Caco-2 (cell line): ENCODE data around the gene TALDO1. TPM values are rescaled to one million over a fixed set of nuclear protein-coding genes. Genes with fewer than 3 reads are reported as not detected.

Experiments
- Bru-seq: library from RNA; stranded (reverse); fragments of 400-500 nt; gene quantifications from one replicate; lab custom pipeline; 2021; lab: Mats Ljungman, UMichigan
- BruChase-seq, 2 experiments: library from RNA; stranded (reverse); fragments of 400-500 nt; gene quantifications; one replicate each; lab custom pipeline; 2021; lab: Mats Ljungman, UMichigan
- BruUV-seq: library from RNA; stranded (reverse); fragments of 400-500 nt; replicated peaks from 2 replicates; lab custom pipeline; 2021; lab: Mats Ljungman, UMichigan
- CTCF ChIA-PET: fragments of 300-600 bp; sonication (Branson Sonifier 250); formaldehyde crosslinking; loops from one replicate; lab custom pipeline; 2022; ENCODE audit warnings: antibody characterized with exemption; lab: Charles Lee
- POLR2A ChIA-PET: fragments of 300-600 bp; sonication (Branson Sonifier 250); formaldehyde crosslinking; loops from one replicate; lab custom pipeline; 2022; ENCODE audit warnings: antibody characterized with exemption; lab: Charles Lee
- DNase-seq, 2 experiments: peaks; one replicate each; pipeline versions ENCODE4 v3.0.0 to v3.0.0-alpha.2; 2020 to 2022
- H3K27me3 ChIP-seq: replicated peaks from 2 replicates; pipeline ENCODE4 v1.6.0; 2011; ENCODE audit warnings: low read length; ENCODE audit not compliant: control insufficient read depth, insufficient read depth
- H3K36me3 ChIP-seq: 2 replicates; pipeline ENCODE4 v1.5.1; 2011; ENCODE audit warnings: low read length; ENCODE audit not compliant: control insufficient read depth, insufficient read depth
- H3K4me1 ChIP-seq: fragments of 250-450 bp; sonication (Bioruptor Pico); 2 replicates; pipeline ENCODE4 v1.5.1; 2020; ENCODE audit warnings: mild to moderate bottlenecking
- H3K4me3 ChIP-seq: 2 replicates; pipeline ENCODE4 v1.5.1; 2011; ENCODE audit warnings: low read depth, mild to moderate bottlenecking, control low read depth, low read length
- H3K9me3 ChIP-seq: fragments of 250-450 bp; sonication (Bioruptor Pico); 2 replicates; pipeline ENCODE4 v1.5.1; 2020; ENCODE audit warnings: mild to moderate bottlenecking, moderate library complexity
- H3K27ac Mint-ChIP-seq: one replicate; pipeline ENCODE4 v1.8.0; 2022; ENCODE audit warnings: mixed read lengths; ENCODE audit not compliant: unreplicated experiment
- H3K27me3 Mint-ChIP-seq: one replicate; pipeline ENCODE4 v1.8.0; 2022; ENCODE audit warnings: mixed read lengths; ENCODE audit not compliant: insufficient read depth, unreplicated experiment
- H3K36me3 Mint-ChIP-seq: one replicate; pipeline ENCODE4 v1.8.0; 2022; ENCODE audit warnings: mild to moderate bottlenecking, mixed read lengths; ENCODE audit not compliant: insufficient read depth, unreplicated experiment
- H3K4me1 Mint-ChIP-seq: one replicate; pipeline ENCODE4 v1.8.0; 2022; ENCODE audit warnings: low read depth, mixed read lengths; ENCODE audit not compliant: unreplicated experiment
- H3K4me3 Mint-ChIP-seq: one replicate; pipeline ENCODE4 v1.8.0; 2022; ENCODE audit warnings: mild to moderate bottlenecking, moderate library complexity, mixed read lengths; ENCODE audit not compliant: unreplicated experiment
- H3K9me3 Mint-ChIP-seq: one replicate; pipeline ENCODE4 v1.8.0; 2022; ENCODE audit warnings: mixed read lengths; ENCODE audit not compliant: unreplicated experiment
- intact Hi-C: fragments of 100-400 bp; cut with micrococcal nuclease; formaldehyde crosslinking; loops from one replicate; pipeline ENCODE4 v1.10.0; 2022; ENCODE audit not compliant: unreplicated experiment
- long read RNA-seq: library from polyadenylated mRNA; stranded (forward); transcript quantifications from one replicate; pipeline ENCODE4 v2.0.0, GENCODE V29; 2022
- total RNA-seq: library from RNA; stranded (reverse); gene quantifications from 2 replicates; pipeline ENCODE4 v1.2.3, GENCODE V29; 2022
- TF ChIP-seq, protein P1 (sequence below), 2 experiments: fragments of 200-600 bp in 1 of 2; IDR thresholded peaks; 1 replicate in 1 of 2; 2 replicates in 1 of 2; pipeline versions ENCODE4 v1.5.1 to v1.8.0; 2011 to 2022; ENCODE audit warnings: antibody characterized with exemption in 1 of 2, control low read depth in 1 of 2, inconsistent platforms in 1 of 2, low read depth in 1 of 2, low read length in 1 of 2, mild to moderate bottlenecking in 1 of 2, moderate library complexity in 1 of 2; ENCODE audit not compliant: insufficient read depth in 1 of 2, severe bottlenecking in 1 of 2, unreplicated experiment in 1 of 2

The TALDO1 gene
- total RNA-seq (293 and 300 TPM in 2 replicates), Bru-seq, nascent RNA (percentile 71 among the genes with signal in this experiment), BruChase-seq, experiment 1, labeled RNA remaining after a 2-hour chase (percentile 72 among the genes with signal in this experiment), BruChase-seq, experiment 2, labeled RNA remaining after a 6-hour chase (percentile 81 among the genes with signal in this experiment)
- long read RNA-seq, transcript TALDO1-201 (8 exons, 1,346 nt), result major isoform, 306 of 341 reads
- long read RNA-seq, partial matches to known transcripts, result 15 of 341 reads
- long read RNA-seq, other reads (novel, unspliced or antisense), result 18 of 341 reads

GRCh38 chr11:747158-748006, at the start of gene TALDO1:
Gene TALDO1 (plus strand): TSS chr11:747464. CDS start chr11:747482, 18 bp downstream.
- no peaks in the 10 kb centered on the region for H3K27me3 ChIP-seq
- H3K4me3 Mint-ChIP-seq, result peak within 1 kb of the TSS; percentile 93
- no peaks in the 10 kb centered on the region for H3K9me3 ChIP-seq
- POLR2A ChIA-PET, result interaction anchor here (0.9 to 2.1 kb wide), 6 partner anchors 16 to 134 kb away, joined by 3 to 9 read pairs (median 4); partner anchors contain the start of genes DEAF1, RPLP2 and TMEM80
- H3K4me3 ChIP-seq, result peak within 1 kb of the TSS; percentile 96
- peaks cover 29% of the 10 kb centered on the region for H3K4me1 ChIP-seq
- peak within 1 kb of the TSS; percentile 81 for H3K27ac Mint-ChIP-seq
- no peaks in the 10 kb centered on the region for H3K9me3 Mint-ChIP-seq
- CTCF ChIA-PET, result interaction anchor here (0.7 kb wide), 2 partner anchors 41 to 50 kb away, joined by 3 read pairs; no protein-coding TSS in a partner anchor
- TF ChIP-seq, protein P1, sequence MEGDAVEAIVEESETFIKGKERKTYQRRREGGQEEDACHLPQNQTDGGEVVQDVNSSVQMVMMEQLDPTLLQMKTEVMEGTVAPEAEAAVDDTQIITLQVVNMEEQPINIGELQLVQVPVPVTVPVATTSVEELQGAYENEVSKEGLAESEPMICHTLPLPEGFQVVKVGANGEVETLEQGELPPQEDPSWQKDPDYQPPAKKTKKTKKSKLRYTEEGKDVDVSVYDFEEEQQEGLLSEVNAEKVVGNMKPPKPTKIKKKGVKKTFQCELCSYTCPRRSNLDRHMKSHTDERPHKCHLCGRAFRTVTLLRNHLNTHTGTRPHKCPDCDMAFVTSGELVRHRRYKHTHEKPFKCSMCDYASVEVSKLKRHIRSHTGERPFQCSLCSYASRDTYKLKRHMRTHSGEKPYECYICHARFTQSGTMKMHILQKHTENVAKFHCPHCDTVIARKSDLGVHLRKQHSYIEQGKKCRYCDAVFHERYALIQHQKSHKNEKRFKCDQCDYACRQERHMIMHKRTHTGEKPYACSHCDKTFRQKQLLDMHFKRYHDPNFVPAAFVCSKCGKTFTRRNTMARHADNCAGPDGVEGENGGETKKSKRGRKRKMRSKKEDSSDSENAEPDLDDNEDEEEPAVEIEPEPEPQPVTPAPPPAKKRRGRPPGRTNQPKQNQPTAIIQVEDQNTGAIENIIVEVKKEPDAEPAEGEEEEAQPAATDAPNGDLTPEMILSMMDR (IDR thresholded peaks at IDR 0.05; ENCODE audit: insufficient read depth in 1 of 2, low read depth in 1 of 2, low read length in 1 of 2, severe bottlenecking in 1 of 2, unreplicated experiment in 1 of 2), result peak in 1 of 2 experiments; percentile 20
- intact Hi-C loops, result loop anchor here (1.0 kb wide), 1 partner anchor 9 kb away; no protein-coding TSS in a partner anchor
- peak; percentile 93 to 98 for DNase-seq
- H3K27me3 Mint-ChIP-seq, result no peaks in the 10 kb centered on the region
- no TSS peak for BruUV-seq
- peaks cover 1% of the 10 kb centered on the region for H3K4me1 Mint-ChIP-seq
- no peaks in the 10 kb centered on the region; the same call in 1 of the 2 replicates for H3K36me3 ChIP-seq
- peaks cover 22% of the 10 kb centered on the region for H3K36me3 Mint-ChIP-seq

- Histone ChIP-seq H3K4me3 (no peak overlapping the region), H3K36me3 (peaks cover 7% of the 10 kb centered on the region), H3K9me3 (no peaks in the 10 kb centered on the region), H3K27me3 (no peaks in the 10 kb centered on the region), H3K4me1 (peaks cover 10% of the 10 kb centered on the region)
- no TSS peak for BruUV-seq
- peak overlapping the region; percentile 15 for H3K4me3 Mint-ChIP-seq
- POLR2A ChIA-PET, result interaction anchor here (1.1 to 1.4 kb wide), 2 partner anchors 15 to 32 kb away, joined by 3 to 7 read pairs; no protein-coding TSS in a partner anchor
- H3K36me3 Mint-ChIP-seq, result peaks cover 88% of the 10 kb centered on the region
- intact Hi-C loops, result loop anchor here (10.0 kb wide), 1 partner anchor 133 kb away; the partner anchor contains the start of genes LMNTD2 and RASSF7
- no peaks in the 10 kb centered on the region for H3K9me3 Mint-ChIP-seq
- H3K27me3 Mint-ChIP-seq, result no peaks in the 10 kb centered on the region
- no peak overlapping the region for H3K27ac Mint-ChIP-seq
- TF ChIP-seq, protein P1 (IDR thresholded peaks at IDR 0.05; ENCODE audit: insufficient read depth in 1 of 2, low read depth in 1 of 2, low read length in 1 of 2, severe bottlenecking in 1 of 2, unreplicated experiment in 1 of 2), result no peak
- CTCF ChIA-PET, result interaction anchor here (1.4 kb wide), 1 partner anchor 25 kb away, joined by 3 read pairs; no protein-coding TSS in a partner anchor
- H3K4me1 Mint-ChIP-seq, result peaks cover 11% of the 10 kb centered on the region
- DNase-seq, result no peak
Measured at GRCh38 chr11:697811-698311, 49.4 kb upstream of the TALDO1 start.
